Natural killer cell (primary cell): ENCODE results near the gene KHDRBS2. TPM values are rescaled to one million over a fixed set of nuclear protein-coding genes. Genes with fewer than 3 reads are reported as not detected.

Source experiments
- ATAC-seq, 3 donors: fragments of 150-1000 bp in 2 of 3; fragments of 200-7000 bp in 1 of 3; cut with Tn5 transposase; 1 replicate in 1 of 3; 2 replicates in 2 of 3; pipeline ENCODE4 v1.10.0; 2021; ENCODE audit warnings: mild to moderate bottlenecking in 2 of 3, moderate library complexity in 2 of 3
- DNase-seq, 2 donors: peaks; one replicate each; pipeline versions ENCODE4 v3.0.0 to v3.0.0-alpha.2; 2013 to 2021; ENCODE audit warnings: mixed read lengths in 1 of 2
- H3K27ac ChIP-seq: one replicate; pipeline ENCODE4 v1.5.1; 2013; ENCODE audit warnings: mild to moderate bottlenecking, low read length
- H3K27me3 ChIP-seq: one replicate; pipeline ENCODE4 v1.6.1; 2013; ENCODE audit warnings: low read length; ENCODE audit not compliant: control insufficient read depth, insufficient read depth
- H3K36me3 ChIP-seq: one replicate; pipeline ENCODE4 v1.6.1; 2013; ENCODE audit warnings: low read length; ENCODE audit not compliant: control insufficient read depth, insufficient read depth
- H3K4me1 ChIP-seq: one replicate; pipeline ENCODE4 v1.6.1; 2013; ENCODE audit warnings: low read length; ENCODE audit not compliant: control insufficient read depth, insufficient read depth
- H3K4me3 ChIP-seq: one replicate; pipeline ENCODE4 v1.5.1; 2013; ENCODE audit warnings: low read length
- H3K9me3 ChIP-seq: one replicate; pipeline ENCODE4 v1.6.1; 2013; ENCODE audit warnings: low read length; ENCODE audit not compliant: control insufficient read depth, insufficient read depth
- H3K27ac Mint-ChIP-seq, 2 donors: one replicate each; pipeline ENCODE4 v1.8.0; 2022; ENCODE audit warnings: mild to moderate bottlenecking in 2 of 2, mixed read lengths in 2 of 2, moderate library complexity in 1 of 2
- H3K27me3 Mint-ChIP-seq, 2 donors: one replicate each; pipeline ENCODE4 v1.8.0; 2022; ENCODE audit warnings: low read depth in 2 of 2, mixed read lengths in 2 of 2
- H3K36me3 Mint-ChIP-seq: one replicate; pipeline ENCODE4 v1.8.0; 2022; ENCODE audit warnings: mixed read lengths
- H3K4me1 Mint-ChIP-seq, 2 donors: one replicate each; pipeline ENCODE4 v1.8.0; 2022; ENCODE audit warnings: mixed read lengths in 2 of 2
- H3K4me3 Mint-ChIP-seq: one replicate; pipeline ENCODE4 v1.8.0; 2022; ENCODE audit warnings: mild to moderate bottlenecking, moderate library complexity, mixed read lengths
- H3K9me3 Mint-ChIP-seq, 2 donors: one replicate each; pipeline ENCODE4 v1.8.0; 2022; ENCODE audit warnings: mixed read lengths in 2 of 2
- WGBS: methylation state at CpG from one replicate; pipeline ENCODE4 v1.1.7; 2013; ENCODE audit warnings: missing lambda C conversion rate; ENCODE audit not compliant: insufficient coverage; 5-methylcytosine and 5-hydroxymethylcytosine counted together
- intact Hi-C: fragments of 100-400 bp; cut with micrococcal nuclease; formaldehyde crosslinking; loops from one replicate; pipeline ENCODE4 v1.14.2; 2022
- total RNA-seq, 4 donors: library from RNA; stranded (reverse); fragments of 120-200 nt in 1 of 4; gene quantifications; one replicate each; pipeline versions ENCODE4 v1.2.3 to v1.2.4, GENCODE V29; 2013 to 2022
- TF ChIP-seq, protein P1 (sequence below): fragments of 200-600 bp; IDR thresholded peaks from one replicate; pipeline ENCODE4 v1.8.0; 2022; ENCODE audit warnings: antibody characterized with exemption

KHDRBS2 gene
- total RNA-seq, 3 donors from 2014 or later (not counting 1 experiment from before 2014, with no cell fraction given), result 0.15 to 0.26 TPM; not detected in 1

DNA sequence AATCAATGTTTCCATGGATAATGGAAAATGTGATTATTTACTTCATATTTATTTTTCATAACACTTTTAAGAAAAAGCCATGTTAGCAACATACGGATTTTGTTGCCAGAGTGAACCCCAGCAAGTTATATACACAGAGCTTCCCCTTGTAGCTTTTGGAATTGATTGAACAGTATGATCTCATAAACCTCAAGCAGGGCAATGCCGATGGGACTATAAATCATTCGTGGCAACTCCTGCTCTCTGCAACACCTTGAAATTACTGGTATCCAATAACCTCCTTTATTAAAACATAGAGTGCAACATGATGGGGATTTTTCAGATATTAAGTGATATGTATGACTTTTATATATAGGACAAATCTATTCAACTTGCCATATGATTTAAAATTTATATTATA, 428.5 kb downstream of the KHDRBS2 start:
- no peaks in the 10 kb centered on the region for H3K27me3 Mint-ChIP-seq
- Histone ChIP-seq H3K4me3 (no peak overlapping the region), H3K36me3 (no peaks in the 10 kb centered on the region), H3K4me1 (no peaks in the 10 kb centered on the region), H3K27ac (no peak overlapping the region), H3K9me3 (no peaks in the 10 kb centered on the region), H3K27me3 (no peaks in the 10 kb centered on the region)
- no peaks in the 10 kb centered on the region for H3K4me1 Mint-ChIP-seq
- intact Hi-C loops, result no loop called here
- DNase-seq (no peak), ATAC-seq (no peak)
- WGBS, result 93% methylated on average over 3 of the region's 3 CpGs
- H3K9me3 Mint-ChIP-seq, result peaks cover 14 to 24% of the 10 kb centered on the region in 2 donors
- no peak overlapping the region for H3K4me3 Mint-ChIP-seq
- H3K27ac Mint-ChIP-seq, result no peak overlapping the region
- TF ChIP-seq, protein P1, sequence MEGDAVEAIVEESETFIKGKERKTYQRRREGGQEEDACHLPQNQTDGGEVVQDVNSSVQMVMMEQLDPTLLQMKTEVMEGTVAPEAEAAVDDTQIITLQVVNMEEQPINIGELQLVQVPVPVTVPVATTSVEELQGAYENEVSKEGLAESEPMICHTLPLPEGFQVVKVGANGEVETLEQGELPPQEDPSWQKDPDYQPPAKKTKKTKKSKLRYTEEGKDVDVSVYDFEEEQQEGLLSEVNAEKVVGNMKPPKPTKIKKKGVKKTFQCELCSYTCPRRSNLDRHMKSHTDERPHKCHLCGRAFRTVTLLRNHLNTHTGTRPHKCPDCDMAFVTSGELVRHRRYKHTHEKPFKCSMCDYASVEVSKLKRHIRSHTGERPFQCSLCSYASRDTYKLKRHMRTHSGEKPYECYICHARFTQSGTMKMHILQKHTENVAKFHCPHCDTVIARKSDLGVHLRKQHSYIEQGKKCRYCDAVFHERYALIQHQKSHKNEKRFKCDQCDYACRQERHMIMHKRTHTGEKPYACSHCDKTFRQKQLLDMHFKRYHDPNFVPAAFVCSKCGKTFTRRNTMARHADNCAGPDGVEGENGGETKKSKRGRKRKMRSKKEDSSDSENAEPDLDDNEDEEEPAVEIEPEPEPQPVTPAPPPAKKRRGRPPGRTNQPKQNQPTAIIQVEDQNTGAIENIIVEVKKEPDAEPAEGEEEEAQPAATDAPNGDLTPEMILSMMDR, result no peak
- no peaks in the 10 kb centered on the region for H3K36me3 Mint-ChIP-seq

DNA sequence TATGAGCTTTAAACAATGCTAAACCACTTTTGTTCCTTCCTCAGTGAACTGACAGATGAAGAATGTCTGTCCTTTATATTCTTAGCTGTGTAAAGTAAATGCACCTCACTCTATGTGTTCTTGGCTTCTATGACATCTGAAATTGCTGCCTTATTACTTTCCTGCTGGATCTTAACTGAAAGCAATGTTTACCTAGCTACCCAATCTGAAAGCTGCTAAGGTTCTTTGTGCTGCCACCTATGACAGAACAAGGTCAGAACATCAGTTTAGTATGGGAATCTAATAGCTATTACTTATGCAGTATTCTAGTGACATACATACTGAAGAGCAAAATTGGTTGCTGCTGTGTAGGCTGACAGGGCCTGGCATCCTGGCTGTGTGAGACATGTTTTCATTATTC, 444.1 kb downstream of the KHDRBS2 start:
- Mint-ChIP-seq H3K27ac (no peak overlapping the region), H3K4me1 (no peaks in the 10 kb centered on the region), H3K9me3 (peaks cover 8 to 23% of the 10 kb centered on the region in 2 donors), H3K4me3 (no peak overlapping the region), H3K27me3 (no peaks in the 10 kb centered on the region), H3K36me3 (no peaks in the 10 kb centered on the region)
- no peaks in the 10 kb centered on the region for H3K36me3 ChIP-seq
- intact Hi-C loops, result no loop called here
- H3K27ac ChIP-seq, result no peak overlapping the region
- TF ChIP-seq, protein P1, result no peak
- no peak for ATAC-seq
- no peak overlapping the region for H3K4me3 ChIP-seq
- H3K27me3 ChIP-seq, result no peaks in the 10 kb centered on the region
- H3K4me1 ChIP-seq, result no peaks in the 10 kb centered on the region
- H3K9me3 ChIP-seq, result no peaks in the 10 kb centered on the region
- DNase-seq, result no peak

DNA sequence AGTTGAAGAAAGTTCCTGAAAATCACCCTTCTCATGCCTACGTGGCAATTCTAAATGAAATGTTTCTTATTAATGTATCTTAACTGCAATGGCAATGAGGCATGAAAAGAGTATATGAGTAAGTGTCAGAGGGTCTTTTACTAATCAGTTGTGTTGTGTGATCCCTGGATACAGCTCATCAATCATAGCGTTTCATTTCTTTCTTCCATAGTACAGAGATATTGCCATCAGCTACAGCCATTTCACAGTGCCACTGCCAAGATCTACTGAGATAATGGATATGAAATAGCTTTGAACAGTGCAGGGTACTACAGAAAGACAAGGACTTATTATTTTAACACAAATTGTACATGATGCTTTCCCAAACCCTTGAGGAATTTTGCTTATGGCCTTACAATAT, 450.8 kb downstream of the KHDRBS2 start:
- intact Hi-C loops, result no loop called here
- Mint-ChIP-seq H3K27ac (no peak overlapping the region), H3K9me3 (peaks cover 7 to 24% of the 10 kb centered on the region in 2 donors), H3K4me1 (no peaks in the 10 kb centered on the region), H3K27me3 (no peaks in the 10 kb centered on the region), H3K4me3 (no peak overlapping the region), H3K36me3 (no peaks in the 10 kb centered on the region)
- TF ChIP-seq, protein P1, result no peak
- Histone ChIP-seq H3K4me3 (no peak overlapping the region), H3K4me1 (no peaks in the 10 kb centered on the region), H3K9me3 (no peaks in the 10 kb centered on the region), H3K27me3 (no peaks in the 10 kb centered on the region), H3K36me3 (no peaks in the 10 kb centered on the region), H3K27ac (no peak overlapping the region)
- DNase-seq, result no peak
- no CpG with 5 or more reads among the region's 2 CpGs for WGBS
- no peak for ATAC-seq

DNA sequence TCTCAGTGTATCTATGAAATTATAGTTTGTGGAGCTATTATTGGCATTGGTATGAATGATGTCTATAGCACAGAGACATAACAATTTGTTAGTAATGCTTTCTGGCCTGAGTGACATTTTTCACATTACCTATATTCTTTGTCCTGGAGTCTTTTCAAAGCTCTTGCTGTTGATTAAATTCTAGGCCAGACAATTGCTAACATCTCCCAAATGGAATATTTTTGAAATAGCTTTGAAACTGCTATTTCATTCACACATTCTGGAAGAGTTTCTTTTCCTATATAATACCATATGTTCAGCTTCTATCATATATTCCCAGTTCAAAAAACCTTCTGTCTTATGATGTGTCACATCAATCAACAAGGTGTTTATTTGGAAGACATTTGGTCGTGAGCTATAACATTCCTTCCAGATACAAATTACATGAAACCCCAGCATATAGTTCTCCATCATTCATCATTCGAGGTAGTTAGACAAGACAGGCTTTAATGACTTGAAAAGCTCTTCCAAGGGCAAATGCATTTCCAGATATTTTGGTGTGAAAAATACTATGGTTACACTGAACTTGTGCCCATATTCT, 452.8 kb downstream of the KHDRBS2 start:
- Mint-ChIP-seq H3K36me3 (no peaks in the 10 kb centered on the region), H3K4me1 (no peaks in the 10 kb centered on the region), H3K27ac (no peak overlapping the region), H3K27me3 (no peaks in the 10 kb centered on the region), H3K9me3 (peaks cover 5 to 17% of the 10 kb centered on the region in 2 donors), H3K4me3 (no peak overlapping the region)
- Histone ChIP-seq H3K27ac (no peak overlapping the region), H3K27me3 (no peaks in the 10 kb centered on the region), H3K9me3 (no peaks in the 10 kb centered on the region), H3K4me3 (no peak overlapping the region), H3K4me1 (no peaks in the 10 kb centered on the region), H3K36me3 (no peaks in the 10 kb centered on the region)
- TF ChIP-seq, protein P1, result no peak
- no peak for DNase-seq
- WGBS, result 100% methylated on average over 1 of the region's 2 CpGs
- no peak for ATAC-seq
- intact Hi-C loops, result no loop called here
